Ishikawa (cell line): ENCODE data around the gene CDHR5.

Source experiments
- CEBPB ChIP-seq: IDR thresholded peaks from 2 replicates; pipeline ENCODE4 v1.6.1; 2012
- CREB1 ChIP-seq: IDR thresholded peaks from 2 replicates; pipeline ENCODE4 v1.6.1; 2012; ENCODE audit warnings: low read depth
- EP300 ChIP-seq: IDR thresholded peaks from 2 replicates; pipeline ENCODE4 v1.6.1; 2012; ENCODE audit warnings: borderline replicate concordance
- FOXM1 ChIP-seq: IDR thresholded peaks from 2 replicates; pipeline ENCODE4 v1.6.1; 2012; ENCODE audit warnings: low read depth, borderline replicate concordance
- MAX ChIP-seq: IDR thresholded peaks from 2 replicates; pipeline ENCODE4 v1.6.1; 2012
- NFIC ChIP-seq: IDR thresholded peaks from 2 replicates; pipeline ENCODE4 v1.6.1; 2012
- RAD21 ChIP-seq: IDR thresholded peaks from 2 replicates; pipeline ENCODE4 v1.6.1; 2012; ENCODE audit warnings: low read depth
- REST ChIP-seq: IDR thresholded peaks from 2 replicates; pipeline ENCODE4 v1.6.1; 2012; ENCODE audit warnings: low read depth, mild to moderate bottlenecking
- TCF12 ChIP-seq: IDR thresholded peaks from 2 replicates; pipeline ENCODE4 v1.6.1; 2012; ENCODE audit warnings: low read depth
- YY1 ChIP-seq: IDR thresholded peaks from 2 replicates; pipeline ENCODE4 v1.6.1; 2012; ENCODE audit warnings: low read depth
- ZBTB7A ChIP-seq: IDR thresholded peaks from 2 replicates; pipeline ENCODE4 v1.6.1; 2012; ENCODE audit warnings: low read depth

- TF ChIP-seq REST, result no peak
- TF ChIP-seq MAX, result no peak
- no peak for TF ChIP-seq NFIC
- no peak for TF ChIP-seq EP300
- TF ChIP-seq ZBTB7A, result no peak
- TF ChIP-seq YY1, result no peak
- TF ChIP-seq RAD21, result no peak
- no peak for TF ChIP-seq FOXM1
- no peak for TF ChIP-seq CREB1
- no peak for TF ChIP-seq CEBPB
- TF ChIP-seq TCF12, result no peak
Observed at GRCh38 chr11:611001-611996, 13.5 kb downstream of the CDHR5 start.
